HEK293 (cell line): Measurements from ENCODE around the gene KATNBL1.
"Not testable (repeated sequence)": the region's sequence is repeated elsewhere in the genome, so short reads cannot be mapped to it uniquely, and the experiment has no call there.

Source experiments
- CTCF ChIA-PET: fragments of 350-600 bp; formaldehyde crosslinking; extraction: SDS; loops from one replicate; lab custom pipeline; 2021; ENCODE audit warnings: antibody characterized with exemption; lab: Yijun Ruan, JAX
- POLR2A ChIA-PET: fragments of 300-600 bp; formaldehyde crosslinking; extraction: SDS; loops from one replicate; lab custom pipeline; 2020; ENCODE audit warnings: antibody characterized with exemption, inconsistent platforms; lab: Yijun Ruan, JAX
- H3K27ac ChIP-seq: fragments of 200-500 bp; sonication (Bioruptor generic); 2 replicates; pipeline ENCODE4 v1.5.1; 2014; ENCODE audit warnings: low read depth, low read length, control low read depth, inconsistent platforms; ENCODE audit errors: extremely low read depth
- H3K36me3 ChIP-seq, 2 experiments: fragments of 200-500 bp in 1 of 2; sonication (Bioruptor generic) in 1 of 2; 1 replicate in 1 of 2; 2 replicates in 1 of 2; pipeline ENCODE4 v1.5.1; 2014 to 2017; ENCODE audit warnings: inconsistent platforms in 2 of 2, low read length in 2 of 2; ENCODE audit not compliant: control insufficient read depth in 2 of 2, insufficient read depth in 1 of 2
- H3K4me1 ChIP-seq: fragments of 200-500 bp; sonication (Bioruptor generic); 2 replicates; pipeline ENCODE4 v1.5.1; 2014; ENCODE audit warnings: mild to moderate bottlenecking, low read length, inconsistent platforms; ENCODE audit not compliant: control insufficient read depth, insufficient read depth
- H3K4me3 ChIP-seq: 2 replicates; pipeline ENCODE4 v1.5.1; 2011; ENCODE audit warnings: low read depth, mild to moderate bottlenecking, control low read depth, low read length, moderate library complexity
- H3K9me3 ChIP-seq: fragments of 200-500 bp; sonication (Bioruptor generic); 2 replicates; pipeline ENCODE4 v1.5.1; 2014; ENCODE audit warnings: low read depth, low read length, inconsistent platforms; ENCODE audit not compliant: control insufficient read depth, insufficient read depth
- BCL6B ChIP-seq: fragments of 450-650 bp; formaldehyde crosslinking; IDR thresholded peaks from 2 replicates; pipeline ENCODE4 v1.5.1; 2017; ENCODE audit warnings: missing biosample characterization, missing genetic modification characterization
- CTCF ChIP-seq: fragments of 450-650 bp; formaldehyde crosslinking; IDR thresholded peaks from 2 replicates; pipeline ENCODE4 v1.5.1; 2016; ENCODE audit warnings: missing biosample characterization, missing genetic modification characterization
- FEZF1 ChIP-seq: fragments of 450-650 bp; formaldehyde crosslinking; IDR thresholded peaks from 2 replicates; pipeline ENCODE4 v1.5.1; 2016; ENCODE audit warnings: missing biosample characterization, missing genetic modification characterization
- HOXA7 ChIP-seq: sonication (generic); formaldehyde crosslinking; IDR thresholded peaks from 2 replicates; pipeline ENCODE4 v1.8.1; 2022; ENCODE audit warnings: missing genetic modification reagents, borderline replicate concordance
- OVOL3 ChIP-seq: fragments of 450-650 bp; formaldehyde crosslinking; IDR thresholded peaks from 2 replicates; pipeline ENCODE4 v1.5.1; 2016; ENCODE audit warnings: missing biosample characterization, missing genetic modification characterization
- SCRT1 ChIP-seq: fragments of 450-650 bp; formaldehyde crosslinking; IDR thresholded peaks from 2 replicates; pipeline ENCODE4 v1.5.1; 2016; ENCODE audit warnings: missing biosample characterization, missing genetic modification characterization, borderline replicate concordance
- SCRT2 ChIP-seq: fragments of 450-650 bp; formaldehyde crosslinking; IDR thresholded peaks from 2 replicates; pipeline ENCODE4 v1.5.1; 2016; ENCODE audit warnings: missing biosample characterization, missing genetic modification characterization
- TCF7L2 ChIP-seq: IDR thresholded peaks from 2 replicates; pipeline ENCODE4 v1.6.1; 2011; ENCODE audit warnings: low read depth, mild to moderate bottlenecking, inconsistent platforms, low read length, moderate library complexity, borderline replicate concordance
- ZBTB20 ChIP-seq: fragments of 450-650 bp; formaldehyde crosslinking; IDR thresholded peaks from 2 replicates; pipeline ENCODE4 v1.5.1; 2016; ENCODE audit warnings: missing biosample characterization, missing genetic modification characterization
- ZBTB6 ChIP-seq: fragments of 450-650 bp; formaldehyde crosslinking; IDR thresholded peaks from 2 replicates; pipeline ENCODE4 v1.5.1; 2017; ENCODE audit warnings: missing biosample characterization, missing genetic modification characterization
- ZNF140 ChIP-seq: fragments of 450-650 bp; formaldehyde crosslinking; IDR thresholded peaks from 2 replicates; pipeline ENCODE4 v1.5.1; 2016; ENCODE audit warnings: missing biosample characterization, missing genetic modification characterization
- ZNF280C ChIP-seq: fragments of 450-650 bp; formaldehyde crosslinking; IDR thresholded peaks from 2 replicates; pipeline ENCODE4 v1.5.1; 2016; ENCODE audit warnings: missing biosample characterization, missing genetic modification characterization
- ZNF335 ChIP-seq: fragments of 450-650 bp; formaldehyde crosslinking; conservative IDR thresholded peaks from 2 replicates; pipeline ENCODE4 v1.5.1; 2016; ENCODE audit warnings: missing biosample characterization, missing genetic modification characterization
- ZNF426 ChIP-seq: fragments of 450-650 bp; formaldehyde crosslinking; IDR thresholded peaks from 2 replicates; pipeline ENCODE4 v1.5.1; 2017; ENCODE audit warnings: missing biosample characterization, missing genetic modification characterization, mild to moderate bottlenecking, inconsistent platforms, moderate library complexity
- ZNF549 ChIP-seq: fragments of 450-650 bp; IDR thresholded peaks from 2 replicates; pipeline ENCODE4 v1.5.1; 2018; ENCODE audit warnings: missing biosample characterization, missing genetic modification characterization, mild to moderate bottlenecking, inconsistent platforms, moderate library complexity
- ZNF600 ChIP-seq: fragments of 450-650 bp; formaldehyde crosslinking; IDR thresholded peaks from 2 replicates; pipeline ENCODE4 v1.5.1; 2016; ENCODE audit warnings: missing biosample characterization, missing genetic modification characterization
- ZNF670 ChIP-seq: fragments of 450-650 bp; formaldehyde crosslinking; IDR thresholded peaks from 2 replicates; pipeline ENCODE4 v1.5.1; 2016; ENCODE audit warnings: missing biosample characterization, missing genetic modification characterization, low read depth
- ZNF768 ChIP-seq: fragments of 450-650 bp; formaldehyde crosslinking; IDR thresholded peaks from 2 replicates; pipeline ENCODE4 v1.5.1; 2018; ENCODE audit warnings: missing biosample characterization, mild to moderate bottlenecking, missing genetic modification characterization
- ZSCAN16 ChIP-seq: fragments of 450-650 bp; formaldehyde crosslinking; IDR thresholded peaks from 2 replicates; pipeline ENCODE4 v1.5.1; 2016; ENCODE audit warnings: missing biosample characterization, missing genetic modification characterization
- ZXDB ChIP-seq: fragments of 450-650 bp; formaldehyde crosslinking; IDR thresholded peaks from 2 replicates; pipeline ENCODE4 v1.5.1; 2016; ENCODE audit warnings: missing biosample characterization, missing genetic modification characterization

The KATNBL1 gene

GRCh38 chr15:34122771-34123183, 87.1 kb downstream of the KATNBL1 start:
- no peak overlapping the region for H3K27ac ChIP-seq
- no peaks in the 10 kb centered on the region for H3K9me3 ChIP-seq
- ChIA-PET CTCF (no interaction called here), POLR2A (interaction anchor here (0.6 kb wide), 1 partner anchor 86 kb away, joined by 3 read pairs; no protein-coding TSS in a partner anchor)
- H3K4me1 ChIP-seq: no peaks in the 10 kb centered on the region
- H3K36me3 ChIP-seq: no peaks in the 10 kb centered on the region
- H3K4me3 ChIP-seq: no peak overlapping the region
- 0 out of 2 replicates have a peak, but pooled peaks have one; percentile 24 for TF ChIP-seq ZBTB20 (tag by site-specific recombination)
- TF ChIP-seq ZNF670: no peak
- no peak for TF ChIP-seq ZBTB6
- TF ChIP-seq ZXDB: no peak

- POLR2A ChIA-PET, H3K4me1 ChIP-seq, H3K9me3 ChIP-seq, CTCF ChIA-PET, H3K4me3 ChIP-seq, H3K27ac ChIP-seq, H3K36me3 ChIP-seq: not testable (repeated sequence)
Measured at GRCh38 chr15:34121786-34122185, 88.1 kb downstream of the KATNBL1 start.

- H3K4me3 ChIP-seq, H3K9me3 ChIP-seq, H3K27ac ChIP-seq, H3K36me3 ChIP-seq, H3K4me1 ChIP-seq: not testable (repeated sequence)
- TF ChIP-seq SCRT1 (tag by site-specific recombination) (peak; percentile 73; the same call in 1 of the 2 replicates), SCRT2 (tag by site-specific recombination) (peak; percentile 83)
- TF ChIP-seq, all 188 proteins: peak for 2; not testable (repeated sequence) for 186
- POLR2A ChIA-PET: not testable (repeated sequence)
- CTCF ChIA-PET: interaction anchor here (0.5 kb wide), 1 partner anchor 129 kb away, joined by 4 read pairs; no protein-coding TSS in a partner anchor
Measured at GRCh38 chr15:34120420-34120819, 89.5 kb downstream of the KATNBL1 start.

- Histone ChIP-seq H3K36me3 (no peaks in the 10 kb centered on the region), H3K27ac (no peak overlapping the region), H3K9me3 (no peaks in the 10 kb centered on the region), H3K4me3 (no peak overlapping the region), H3K4me1 (no peaks in the 10 kb centered on the region)
- no peak for TF ChIP-seq ZSCAN16
- no peak for TF ChIP-seq ZNF768 (tag by site-specific recombination)
- TF ChIP-seq OVOL3 (tag by site-specific recombination): no peak
- TF ChIP-seq HOXA7 (CRISPR knock-in tag): no peak
- no peak for TF ChIP-seq CTCF (tag by site-specific recombination)
- TF ChIP-seq ZNF335 (tag by site-specific recombination): no peak
- no peak for TF ChIP-seq FEZF1 (tag by site-specific recombination)
- no peak for TF ChIP-seq ZNF600
- no peak for TF ChIP-seq ZNF140 (tag by site-specific recombination)
- no peak for TF ChIP-seq ZNF426 (tag by site-specific recombination)
- no peak for TF ChIP-seq TCF7L2
- no peak for TF ChIP-seq ZNF280C (tag by site-specific recombination)
- no peak for TF ChIP-seq ZNF549 (tag by site-specific recombination)
- no peak for TF ChIP-seq BCL6B (tag by site-specific recombination)
- ChIA-PET CTCF (interaction anchor here (0.6 to 0.8 kb wide), 2 partner anchors 92 to 249 kb away, joined by 3 to 4 read pairs; no protein-coding TSS in a partner anchor), POLR2A (no interaction called here)
Measured at GRCh38 chr15:34119291-34119690, 90.6 kb downstream of the KATNBL1 start.
